ENCODE measurements around the gene AFAP1.

AFAP1 gene

DNA sequence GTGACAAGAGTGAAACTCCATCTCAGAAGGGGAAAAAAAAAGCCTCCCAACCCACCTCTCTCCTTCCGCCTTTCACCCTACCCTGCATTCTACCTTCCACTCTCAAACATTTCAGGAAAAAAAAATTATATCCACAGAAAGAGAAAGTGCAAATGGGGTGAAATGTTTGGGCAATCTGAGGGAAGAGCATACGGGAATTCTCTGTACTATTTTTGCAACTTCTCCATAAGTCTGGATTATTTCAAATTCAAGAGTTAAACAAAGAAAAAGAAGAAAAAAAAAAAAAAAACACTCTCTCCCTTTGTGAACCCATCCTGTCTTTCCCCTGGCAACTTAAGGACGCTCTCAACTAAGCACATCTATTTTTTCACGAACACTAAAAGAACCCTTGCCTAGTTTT, 41.3 kb downstream of the AFAP1 start:
- no peak for DNase-seq (ENCODE audit: low read depth in 1 of 2, low spot score in 1 of 2)

DNA sequence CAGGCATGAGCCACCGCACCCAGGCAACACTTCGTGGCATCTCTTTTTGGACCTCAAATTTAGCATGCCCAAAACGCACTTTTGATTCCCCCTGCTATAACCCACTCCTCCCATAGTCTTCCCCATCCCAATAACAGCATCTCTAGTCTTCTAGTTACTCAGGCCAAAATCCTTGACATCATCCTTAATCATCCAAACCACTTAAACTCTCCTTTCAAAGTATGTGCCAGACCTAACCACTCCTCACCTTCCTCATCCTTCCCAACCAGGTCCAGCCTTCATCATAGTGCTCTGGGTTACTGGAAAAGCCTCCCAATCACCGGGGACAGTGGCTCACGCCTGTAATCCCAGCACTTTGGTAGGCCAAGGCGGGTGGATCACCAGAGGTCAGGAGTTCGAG, 41.9 kb downstream of the AFAP1 start:
- DNase-seq (ENCODE audit: low read depth in 1 of 2, low spot score in 1 of 2), result no peak

DNA sequence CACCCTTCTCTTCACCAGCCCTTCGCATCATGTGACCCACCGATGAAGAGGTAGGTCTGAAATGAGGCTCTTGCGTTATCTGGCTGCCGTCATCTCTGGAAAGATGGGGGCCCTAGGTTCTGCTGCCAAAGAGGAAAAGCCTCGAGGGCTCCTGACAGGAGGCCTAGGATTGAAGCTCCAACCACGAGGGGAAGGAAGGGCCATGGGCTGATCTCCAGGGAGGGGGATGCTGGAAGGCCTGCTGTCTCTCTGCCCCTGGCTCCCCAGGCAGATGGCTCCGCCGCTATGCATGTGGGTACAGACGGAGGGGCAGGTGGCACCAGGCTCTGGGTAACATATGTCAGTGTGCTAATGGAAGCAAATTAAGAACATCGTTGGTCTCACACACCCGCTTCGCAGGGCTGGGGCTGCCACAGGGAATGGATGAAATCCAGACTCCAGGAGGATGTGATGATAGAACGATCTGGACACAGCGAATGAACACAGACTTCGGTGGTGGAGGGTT, 44.9 kb downstream of the AFAP1 start:
- DNase-seq (ENCODE audit: low read depth in 1 of 2, low spot score in 1 of 2), result no peak

DNA sequence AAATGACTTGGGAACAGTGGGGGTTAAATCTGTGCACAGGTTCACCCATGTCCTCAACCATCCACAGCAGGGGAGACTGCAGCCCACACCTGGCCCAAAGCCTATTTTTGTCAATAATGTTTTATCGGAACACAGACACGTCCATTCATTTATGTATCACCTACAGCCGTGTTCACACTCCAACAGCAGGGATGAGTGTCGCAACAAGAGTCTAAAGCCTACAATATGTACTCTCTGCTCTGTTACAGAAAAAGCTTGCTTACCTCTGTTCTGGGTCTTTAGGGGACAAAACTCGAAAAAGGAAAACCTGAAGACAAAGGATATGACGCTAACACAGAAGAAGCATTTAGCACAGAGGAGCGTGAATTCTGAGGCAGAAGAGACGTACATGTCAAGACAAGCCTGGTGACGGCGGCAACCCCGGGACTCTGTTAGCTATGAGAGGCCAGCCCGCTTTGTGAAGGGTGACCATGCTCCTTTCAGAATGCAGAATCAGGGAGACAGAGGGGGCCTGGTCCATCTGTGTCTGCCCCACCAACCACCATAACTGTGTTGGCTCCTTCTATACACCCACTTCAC, 45.5 kb downstream of the AFAP1 start:
- DNase-seq (ENCODE audit: low read depth in 1 of 2, low spot score in 1 of 2), result no peak

DNA sequence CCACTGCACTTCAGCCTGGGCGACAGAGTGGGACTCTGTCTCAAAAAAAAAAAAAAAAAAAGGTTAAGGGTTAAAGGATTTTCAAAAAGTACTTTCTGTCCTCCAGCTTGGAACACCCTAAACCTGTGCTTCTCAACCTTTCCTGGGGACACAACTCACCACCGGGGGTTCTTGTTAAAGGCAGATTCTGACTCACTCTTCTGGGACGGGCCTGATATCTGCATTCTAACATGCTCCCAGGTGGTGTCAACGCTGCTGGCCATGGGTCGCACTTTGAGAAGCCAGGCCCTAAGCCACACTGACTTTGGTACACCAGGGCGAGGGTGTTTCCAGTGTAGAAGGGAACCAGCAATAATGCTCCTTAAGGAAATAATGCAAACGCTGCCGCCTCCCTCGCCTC, 46.1 kb downstream of the AFAP1 start:
- DNase-seq (ENCODE audit: low read depth in 1 of 2, low spot score in 1 of 2), result no peak

DNA sequence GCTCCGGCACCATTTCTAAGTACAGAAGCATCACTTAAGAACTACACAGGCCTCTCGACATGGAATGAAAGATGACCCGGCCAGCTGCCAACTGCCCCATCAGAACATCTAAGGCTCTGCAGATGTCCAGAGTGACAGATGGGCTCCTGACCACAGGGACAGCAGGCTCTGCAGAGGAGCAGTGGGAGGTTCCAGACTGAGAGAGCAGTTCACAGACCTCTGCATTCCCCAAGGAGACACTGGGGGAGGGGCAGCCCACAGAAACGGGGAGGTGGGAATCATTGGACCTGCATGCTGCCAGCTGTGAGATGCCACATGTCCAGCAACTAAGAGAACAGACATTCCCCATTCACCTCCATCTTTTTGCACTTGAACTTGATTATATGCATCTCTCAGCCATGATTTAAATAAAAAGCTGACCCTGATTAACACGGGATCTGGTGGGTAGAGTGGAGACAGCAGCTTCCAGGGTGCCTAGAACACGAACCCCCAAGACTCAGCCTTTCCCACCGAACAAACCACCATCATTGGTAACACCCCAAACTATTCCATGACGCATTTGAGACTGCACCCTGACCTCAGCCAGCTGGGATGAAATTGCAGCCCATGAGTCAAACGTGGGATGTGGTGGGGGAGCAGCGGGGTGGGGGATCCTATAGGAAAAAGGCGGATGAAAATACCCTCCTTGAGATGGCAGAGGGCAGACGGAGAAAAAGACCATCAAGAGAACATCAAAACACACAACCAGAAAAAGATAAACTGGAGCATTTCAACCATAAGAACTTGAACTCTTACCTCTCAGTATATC, 47.2 kb downstream of the AFAP1 start:
- no peak for DNase-seq (ENCODE audit: low read depth in 1 of 2, low spot score in 1 of 2)

DNA sequence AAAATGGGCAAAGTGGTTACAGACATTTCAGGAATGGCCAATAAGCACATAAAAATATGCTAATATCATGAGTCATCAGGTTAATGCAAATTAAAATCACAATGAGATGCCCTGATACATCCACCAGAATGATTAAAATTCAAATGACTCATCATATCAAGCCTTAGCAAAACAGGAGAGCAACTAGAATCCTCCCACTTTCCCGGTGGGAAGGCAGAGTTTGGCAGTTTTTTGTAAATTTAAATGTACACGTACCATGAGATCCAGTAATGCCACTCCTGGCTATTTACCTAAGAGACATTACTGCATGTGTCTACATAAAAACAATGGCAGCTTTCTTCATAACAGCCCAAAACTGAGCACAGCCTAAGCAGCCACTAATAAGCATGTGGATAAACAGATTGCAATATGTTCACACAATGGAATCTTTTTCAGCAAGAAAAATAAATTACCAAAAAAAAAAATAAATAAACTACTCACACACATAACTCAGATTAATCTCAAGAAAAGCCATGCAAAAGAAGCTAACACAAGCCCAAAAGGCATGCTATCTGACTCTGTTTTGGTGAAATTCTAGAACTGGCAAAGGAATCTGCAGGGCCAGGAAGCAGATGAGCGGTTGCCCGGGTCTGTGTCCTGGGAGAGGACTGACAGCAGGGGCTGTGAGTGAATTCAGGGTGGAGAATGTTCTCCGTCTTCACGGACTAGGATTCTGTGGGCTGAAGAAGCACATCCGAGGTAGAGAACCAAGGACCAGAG, 48.8 kb downstream of the AFAP1 start:
- DNase-seq (ENCODE audit: low read depth in 1 of 2, low spot score in 1 of 2), result no peak

DNA sequence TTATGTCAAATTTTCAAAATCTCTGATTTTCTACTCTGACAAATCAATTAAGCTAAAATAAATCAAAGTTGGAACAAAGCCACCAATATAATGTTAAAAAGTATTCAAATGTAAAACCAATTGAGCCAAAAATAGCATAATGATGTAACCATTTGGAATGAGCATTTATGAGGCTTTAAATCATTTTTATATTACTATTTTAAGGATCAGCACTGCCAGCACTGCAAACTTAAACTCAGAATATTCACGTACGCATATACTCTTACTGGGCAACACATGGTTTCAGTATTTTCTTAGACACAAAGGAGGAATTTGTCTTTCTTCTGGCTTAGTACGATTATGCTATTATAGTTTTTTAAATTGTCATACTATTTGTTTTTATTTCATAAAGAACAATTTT, 52.2 kb downstream of the AFAP1 start:
- DNase-seq (ENCODE audit: low read depth in 1 of 2, low spot score in 1 of 2), result no peak

DNA sequence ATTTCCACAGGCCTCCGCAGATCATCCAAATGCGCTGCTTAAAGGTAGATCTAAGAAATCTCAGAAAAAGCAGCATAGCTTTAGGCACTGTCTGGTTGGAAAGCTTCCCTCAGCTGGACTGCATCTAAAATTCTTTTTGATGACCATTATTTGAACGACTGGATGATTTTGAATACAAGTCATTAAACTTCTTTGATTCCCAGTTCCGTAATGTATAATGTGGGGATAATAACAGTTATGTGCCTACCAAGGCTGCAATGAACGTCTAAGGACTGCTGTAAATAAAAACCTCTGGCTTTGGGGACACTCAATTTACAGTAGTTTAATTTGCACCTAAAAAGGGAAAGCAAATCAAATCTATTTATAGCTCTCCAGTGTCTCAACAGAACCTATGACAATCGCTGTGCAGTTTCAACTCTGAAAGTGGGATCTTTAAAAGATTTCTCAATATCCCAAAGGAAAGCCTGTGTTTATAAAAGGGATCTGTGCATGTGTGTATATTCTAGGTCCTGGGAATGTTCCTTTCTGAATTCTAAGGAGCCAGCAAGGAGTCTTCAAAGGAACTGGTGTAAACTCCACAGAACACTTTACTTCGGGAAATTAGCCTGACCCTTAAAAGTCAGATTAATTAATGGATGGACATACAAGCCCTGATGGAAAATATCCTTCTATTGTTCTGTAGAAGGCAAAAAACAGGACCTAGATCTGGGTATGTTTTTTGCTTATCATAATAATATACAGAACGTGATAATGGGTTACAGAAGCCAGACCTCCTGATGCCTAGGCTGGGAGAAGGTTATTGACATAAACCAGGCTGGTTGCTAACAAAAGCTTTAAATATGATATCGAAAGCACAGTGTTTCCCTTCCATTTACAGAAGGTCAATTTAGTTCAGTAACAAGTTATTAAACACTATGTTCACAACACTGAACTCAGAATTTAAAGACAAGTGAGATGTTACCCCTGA, 53.4 kb downstream of the AFAP1 start:
- DNase-seq (ENCODE audit: low read depth in 1 of 2, low spot score in 1 of 2), result no peak

DNA sequence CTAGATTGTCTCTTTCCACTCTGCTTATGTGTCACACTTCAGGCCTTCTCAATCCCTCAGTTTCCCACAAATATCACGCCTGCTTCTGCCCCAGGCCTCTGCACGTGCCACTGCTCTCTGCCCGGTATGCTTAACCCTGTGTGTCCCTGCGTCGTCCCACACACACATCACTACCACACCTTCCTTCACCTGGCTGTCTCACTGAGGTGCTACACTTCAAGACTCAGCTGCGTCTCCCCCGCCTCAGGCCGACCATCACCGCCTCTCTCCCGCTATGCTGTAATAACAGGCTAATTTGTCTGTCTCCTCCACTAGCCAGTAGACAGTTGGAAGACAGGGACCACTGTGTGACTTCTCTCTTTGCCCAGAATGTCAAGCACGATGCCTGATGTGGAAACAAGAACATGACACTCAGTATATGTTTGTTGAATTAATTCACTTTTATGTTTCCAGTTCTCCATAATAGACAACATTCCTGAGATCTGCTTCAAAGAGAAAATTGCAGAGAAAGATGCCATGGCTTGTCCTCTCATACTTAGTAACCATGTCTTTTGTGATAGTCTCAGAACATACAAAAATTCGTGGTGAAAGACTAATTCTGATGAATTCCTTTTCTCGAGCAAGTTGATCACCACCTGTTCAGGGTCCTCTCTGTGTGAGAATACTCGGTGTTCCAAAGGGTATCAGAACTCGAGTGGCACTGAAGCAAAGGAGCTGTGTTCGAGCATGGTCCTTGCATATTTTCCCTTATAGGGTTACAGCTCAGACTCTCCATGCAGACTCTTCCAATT, 54.2 kb downstream of the AFAP1 start:
- no peak for DNase-seq (ENCODE audit: low read depth in 1 of 2, low spot score in 1 of 2)

DNA sequence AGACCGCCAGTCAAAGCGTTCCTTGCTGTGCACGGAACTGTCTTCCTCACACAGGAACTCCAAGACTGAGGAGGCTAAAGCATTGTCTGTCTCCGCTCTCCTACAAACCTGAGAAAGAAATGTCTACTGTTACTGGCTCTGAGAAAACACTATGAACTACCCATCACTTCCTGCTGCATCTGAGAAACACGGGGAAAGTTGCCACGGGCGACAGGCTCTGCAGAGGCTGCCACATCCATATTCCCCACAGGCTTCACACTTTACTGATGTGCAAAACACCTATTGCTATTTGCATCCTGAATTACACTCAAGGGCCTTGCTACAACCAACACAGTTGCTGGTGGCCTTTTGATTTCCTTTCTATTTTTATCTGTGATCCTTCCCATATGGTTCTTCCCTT, 59.0 kb downstream of the AFAP1 start:
- DNase-seq (ENCODE audit: low read depth in 1 of 2, low spot score in 1 of 2), result no peak

DNA sequence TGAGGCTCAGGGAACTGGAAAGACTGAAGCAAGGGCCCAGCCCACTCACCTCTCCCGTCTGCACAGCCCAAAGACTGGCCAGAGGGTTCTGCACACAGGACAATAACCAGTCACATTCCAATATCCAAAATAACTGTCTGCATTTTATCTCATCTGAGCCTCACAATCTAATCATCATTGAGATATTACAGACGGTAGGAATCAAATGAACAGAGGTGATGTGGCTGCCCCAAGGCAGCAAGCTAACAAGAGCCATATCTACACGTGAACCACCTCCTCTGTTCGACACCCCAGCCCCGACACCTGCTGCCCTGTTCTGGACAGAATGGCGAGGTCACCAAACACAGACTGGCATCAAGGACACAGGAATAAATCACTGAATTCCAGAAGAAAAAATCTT, 60.5 kb downstream of the AFAP1 start:
- DNase-seq (ENCODE audit: low read depth in 1 of 2, low spot score in 1 of 2), result no peak

DNA sequence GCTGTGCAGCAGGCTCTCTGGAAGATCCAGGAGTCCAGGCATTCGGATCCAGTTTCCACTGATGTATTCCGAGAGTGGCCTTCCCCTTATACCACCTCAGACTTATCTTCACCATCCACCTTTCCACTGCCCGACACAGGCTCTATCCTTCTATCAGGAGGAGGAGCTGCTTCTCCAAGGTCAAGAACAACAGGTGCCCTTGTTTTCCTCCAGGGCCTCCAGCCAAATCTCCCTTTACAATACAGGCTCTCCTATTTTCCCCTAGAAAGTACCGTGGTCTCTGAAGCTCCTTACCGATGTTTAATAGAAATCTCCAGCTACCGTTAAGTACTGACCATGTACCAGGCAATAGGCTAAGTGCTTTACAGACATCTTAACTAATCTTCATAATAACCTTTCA, 61.3 kb downstream of the AFAP1 start:
- no peak for DNase-seq (ENCODE audit: low read depth in 1 of 2, low spot score in 1 of 2)

DNA sequence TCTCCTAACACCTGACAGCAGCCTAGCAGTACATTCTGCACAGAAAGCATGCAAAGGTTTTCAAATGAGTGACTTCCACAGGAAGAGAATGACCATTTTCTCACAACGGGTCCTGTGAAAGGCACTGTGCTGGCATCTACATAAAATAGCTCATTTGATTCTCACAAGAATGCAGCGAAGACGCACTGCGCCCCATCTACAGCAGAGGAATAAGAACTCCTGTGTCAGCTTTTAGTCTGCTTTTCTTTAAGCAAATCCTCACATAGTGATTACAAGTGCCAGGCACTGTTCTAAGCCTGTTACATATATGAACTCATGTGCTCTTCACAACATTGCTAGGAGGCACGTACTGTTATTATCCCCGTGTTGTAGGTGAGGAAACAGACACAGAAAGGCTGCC, 62.5 kb downstream of the AFAP1 start:
- DNase-seq (ENCODE audit: low read depth in 1 of 2, low spot score in 1 of 2), result no peak

DNA sequence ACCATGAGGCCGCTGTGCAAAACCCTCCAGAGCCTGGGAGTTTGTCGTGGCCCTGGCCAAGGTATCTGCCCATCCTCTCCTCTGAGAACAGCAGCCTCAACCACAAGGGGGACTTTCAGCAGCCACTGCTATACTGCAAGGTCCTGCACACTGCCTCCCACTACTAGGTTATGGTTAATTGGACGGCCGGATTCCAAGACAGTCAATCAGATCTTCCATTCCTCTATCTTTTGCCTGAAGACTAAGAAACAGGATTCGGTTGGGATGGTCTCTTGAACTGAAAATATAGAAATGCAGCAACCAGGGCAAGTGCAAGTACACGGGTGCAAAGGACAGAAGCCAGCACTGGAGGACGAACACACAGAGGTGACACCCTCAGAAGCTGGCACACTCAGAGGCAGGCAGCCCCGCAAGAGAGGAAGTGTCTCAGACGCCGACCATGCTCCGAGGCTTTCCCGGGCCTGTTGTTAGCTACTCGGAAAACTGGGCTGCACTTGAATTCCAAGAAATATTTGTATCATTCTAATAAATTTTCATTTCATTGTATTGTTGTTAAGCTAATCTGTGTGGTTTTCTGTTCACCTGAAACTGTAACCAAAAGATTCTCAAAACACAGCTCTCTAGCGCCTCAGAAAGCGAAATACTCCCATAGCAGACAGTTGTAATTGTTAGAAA, 63.3 kb downstream of the AFAP1 start:
- no peak for DNase-seq (ENCODE audit: low read depth in 1 of 2, low spot score in 1 of 2)

DNA sequence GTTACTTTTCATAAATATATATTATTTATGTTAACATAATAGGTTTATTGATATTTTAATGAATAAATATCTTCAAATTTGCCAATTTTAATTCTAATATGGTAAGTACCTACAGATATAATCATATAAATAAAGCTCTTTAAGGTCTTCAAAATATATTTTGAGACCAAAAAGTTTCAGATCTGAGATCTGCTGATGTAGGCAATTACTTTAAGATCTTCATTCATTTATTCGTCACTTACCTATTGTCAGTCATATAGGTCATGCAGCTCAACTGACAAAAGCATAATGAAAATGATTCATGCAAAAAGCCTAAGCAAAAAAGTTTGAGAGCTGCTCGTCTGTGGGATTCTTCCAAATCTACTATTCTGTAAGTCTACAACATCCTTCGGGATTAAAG, 64.8 kb downstream of the AFAP1 start:
- DNase-seq (ENCODE audit: low read depth in 1 of 2, low spot score in 1 of 2), result no peak

DNA sequence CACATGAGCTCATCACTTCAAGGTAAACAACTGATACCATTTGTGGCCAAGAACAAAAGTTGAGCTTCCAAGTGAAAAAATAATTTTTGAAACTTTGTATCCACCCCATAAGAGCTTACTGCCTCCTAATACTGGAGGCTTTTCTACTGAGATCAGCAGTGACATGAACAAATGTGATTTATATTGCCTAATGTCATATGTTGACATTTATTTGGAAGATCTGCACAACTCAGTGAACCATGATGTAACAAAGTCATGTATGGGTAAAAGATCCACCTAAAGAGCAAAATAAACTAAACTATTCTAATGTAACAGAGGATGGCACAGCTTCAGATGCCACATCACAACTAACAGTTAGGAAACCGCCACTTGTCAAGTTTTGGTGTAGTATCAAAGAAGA, 65.8 kb downstream of the AFAP1 start:
- DNase-seq (ENCODE audit: low read depth in 1 of 2, low spot score in 1 of 2), result no peak

DNA sequence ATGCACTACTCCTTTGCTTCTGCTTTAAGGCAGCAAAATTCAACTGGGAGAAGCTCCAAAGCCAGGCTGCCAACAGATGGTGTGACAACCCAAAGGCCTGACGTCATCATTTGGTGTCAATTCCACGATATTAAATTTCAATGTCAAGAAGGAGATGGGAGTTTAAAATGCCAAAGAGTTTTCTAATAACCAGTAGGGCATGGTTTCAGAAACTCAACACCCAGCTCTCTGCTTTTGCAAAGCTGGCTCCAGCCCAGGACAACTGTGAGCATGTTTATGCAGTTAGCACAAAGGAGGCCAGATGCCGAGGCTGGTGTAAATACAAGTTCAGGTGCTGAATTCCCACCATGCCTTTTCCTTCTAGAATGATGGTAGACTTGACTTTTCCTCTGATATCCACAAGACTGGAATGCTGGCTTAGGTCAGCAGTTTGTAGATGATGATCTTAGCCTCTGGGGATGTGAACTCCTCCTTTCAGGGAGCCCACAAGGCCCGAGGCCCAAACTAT, 67.3 kb downstream of the AFAP1 start:
- no peak for DNase-seq (ENCODE audit: low read depth in 1 of 2, low spot score in 1 of 2)

DNA sequence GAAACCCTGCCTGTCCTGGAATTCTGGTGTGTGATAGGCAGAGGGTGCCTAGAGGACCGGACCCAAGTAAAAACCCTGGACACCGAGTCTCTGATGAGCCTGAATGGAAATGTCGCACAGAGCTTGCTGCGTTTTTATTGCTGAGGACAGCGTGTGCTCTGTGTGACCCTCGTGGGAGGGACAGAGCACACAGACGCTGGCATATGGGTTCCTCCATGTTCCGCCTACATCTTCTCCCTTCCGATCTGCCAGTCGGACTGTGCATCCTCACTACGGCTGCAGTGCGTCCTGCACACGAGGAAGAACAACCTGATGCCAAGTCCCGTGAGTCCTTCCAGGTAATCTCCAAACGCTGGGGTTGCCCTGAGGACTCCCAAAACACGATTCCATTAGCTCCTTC, 68.3 kb downstream of the AFAP1 start:
- DNase-seq (ENCODE audit: low read depth in 1 of 2, low spot score in 1 of 2), result no peak
